ENCODE data around the gene TMEM81.

Gene TMEM81

DNA sequence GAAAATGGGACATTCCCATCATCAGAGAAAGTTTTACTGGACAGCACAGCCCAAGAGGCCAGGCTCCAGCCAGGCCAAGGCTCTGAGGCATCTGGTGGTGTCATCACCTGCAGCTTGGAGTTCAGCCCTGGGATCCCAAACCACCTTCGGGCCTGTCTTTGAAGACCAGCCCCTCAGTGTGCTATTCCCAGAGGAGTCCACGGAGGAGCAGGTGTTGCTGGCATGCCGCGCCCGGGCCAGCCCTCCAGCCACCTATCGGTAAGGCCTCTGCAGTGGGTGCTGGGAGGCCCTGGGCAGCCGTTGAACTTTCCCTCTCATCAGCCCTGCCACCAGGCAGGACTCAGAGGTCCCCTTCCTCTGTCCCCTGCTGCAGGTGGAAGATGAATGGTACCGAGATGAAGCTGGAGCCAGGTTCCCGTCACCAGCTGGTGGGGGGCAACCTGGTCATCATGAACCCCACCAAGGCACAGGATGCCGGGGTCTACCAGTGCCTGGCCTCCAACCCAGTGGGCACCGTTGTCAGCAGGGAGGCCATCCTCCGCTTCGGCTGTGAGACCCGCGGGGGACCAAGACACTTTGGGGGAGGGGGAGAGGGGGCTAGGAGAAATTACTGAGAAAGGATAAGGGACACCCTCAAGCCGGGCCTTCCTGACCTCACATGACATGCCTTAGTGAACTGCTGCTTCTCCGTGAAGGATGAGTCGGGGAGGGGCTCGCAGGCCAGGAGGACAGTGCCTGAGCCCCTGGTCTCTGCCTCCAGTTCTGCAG is 26.3 kb downstream of the TMEM81 start:
- no peak for DNase-seq

DNA sequence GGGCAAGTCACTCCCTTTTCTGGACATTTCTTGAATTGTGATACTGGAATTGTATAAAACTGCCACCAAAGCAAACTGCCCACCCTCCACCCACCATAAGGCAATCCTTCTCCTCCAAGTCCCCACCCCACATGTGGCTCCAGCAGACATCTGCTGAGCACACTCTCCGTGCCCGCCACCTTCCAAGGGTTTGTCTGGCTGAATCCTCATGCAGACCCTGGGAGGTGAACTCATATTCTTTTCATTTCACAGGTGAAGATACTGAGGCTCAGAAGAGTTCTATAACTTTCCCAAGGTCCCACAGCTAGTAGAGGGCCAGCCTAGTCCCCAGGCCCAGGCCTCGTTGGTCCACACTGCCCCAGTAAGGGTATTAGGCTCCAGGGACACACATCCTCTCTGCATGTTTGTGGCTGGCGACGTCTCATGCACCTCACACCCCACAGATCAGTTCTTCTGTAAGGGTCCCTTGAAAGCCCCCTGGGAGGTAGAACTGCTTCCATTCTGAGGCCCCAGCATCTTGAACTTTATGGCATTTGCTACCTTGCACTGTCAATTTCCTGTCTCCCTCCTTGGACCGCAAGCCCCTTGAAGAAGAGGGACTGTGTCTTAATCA is 27.2 kb downstream of the TMEM81 start:
- DNase-seq = no peak

DNA sequence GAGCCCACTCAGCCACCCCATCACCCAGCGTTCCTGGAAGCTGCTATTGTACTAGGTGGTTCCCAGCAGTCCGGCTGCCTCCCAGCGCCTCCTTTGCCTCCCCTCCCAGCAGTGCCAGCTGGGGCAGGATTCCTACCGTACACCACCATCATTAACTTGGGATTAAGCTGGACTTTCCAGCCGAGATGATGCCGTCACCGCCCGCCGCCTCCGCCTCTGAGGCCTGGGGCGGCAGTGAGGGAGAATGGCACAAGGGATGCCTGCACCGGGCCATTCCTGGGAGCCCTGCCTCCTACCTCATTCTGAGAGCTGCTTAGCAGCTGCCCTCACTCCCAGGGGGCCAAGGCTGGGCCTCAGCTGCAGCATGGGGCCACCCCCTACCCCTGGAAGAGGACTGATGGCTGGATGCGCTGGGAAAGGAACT is 28.1 kb downstream of the TMEM81 start:
- no peak for DNase-seq

DNA sequence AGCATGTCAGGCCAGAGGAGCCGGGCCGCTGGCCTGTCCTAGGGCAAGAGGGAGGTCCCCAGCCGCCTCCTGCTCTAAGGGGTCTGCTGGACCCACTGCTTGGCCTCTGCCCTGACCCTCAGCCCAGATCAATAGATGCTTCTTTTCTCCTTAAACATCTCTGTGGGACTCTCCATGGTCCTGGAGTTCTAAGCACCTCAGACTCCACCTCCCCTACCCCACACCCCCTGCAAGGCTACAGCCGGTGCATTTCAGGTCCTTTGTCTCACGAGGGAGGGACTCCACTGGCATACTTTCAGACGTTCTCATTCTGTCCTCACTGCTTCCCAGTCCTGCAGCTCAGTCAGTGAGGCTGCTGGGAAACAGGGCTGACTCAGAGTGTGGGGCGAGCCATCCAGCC is 30.2 kb downstream of the TMEM81 start:
- DNase-seq = no peak

DNA sequence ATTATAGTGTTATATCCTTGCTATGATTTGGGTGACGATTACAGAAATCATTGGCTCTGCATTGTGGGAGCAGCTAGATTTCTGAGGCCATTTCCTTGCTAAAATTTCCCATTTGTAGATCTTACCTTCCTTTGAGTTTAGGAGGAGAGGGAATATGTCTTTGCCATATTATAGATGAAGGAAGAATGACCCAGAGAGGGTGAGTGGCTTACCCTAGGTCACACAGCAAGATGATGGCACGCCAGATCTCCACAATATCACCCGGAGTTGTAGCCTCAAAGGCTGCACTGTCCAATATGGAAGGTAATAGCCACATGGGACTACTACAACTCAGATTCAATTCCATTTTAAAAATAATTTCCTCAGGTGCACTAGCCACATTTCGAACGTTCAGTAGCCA is 31.0 kb downstream of the TMEM81 start:
- no peak for DNase-seq

DNA sequence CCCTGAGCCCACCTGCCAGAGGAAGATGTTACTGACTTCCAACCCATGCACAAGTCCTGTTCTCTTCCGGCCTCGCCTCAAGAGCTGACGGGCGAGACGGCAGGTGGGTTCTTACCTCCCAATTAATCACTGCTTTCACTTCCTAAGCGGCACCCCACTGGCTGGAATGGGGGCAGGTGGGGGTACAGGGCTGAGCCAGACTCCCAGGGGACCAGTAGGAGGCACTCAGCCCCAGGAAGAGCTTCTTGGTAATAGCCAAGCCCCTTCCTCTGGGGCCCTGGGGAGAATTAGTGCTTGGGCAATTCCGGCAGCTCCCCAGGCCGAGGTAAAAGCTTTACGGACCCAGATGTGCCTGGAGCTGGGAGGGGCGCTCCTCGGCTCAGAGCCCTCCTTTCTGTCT is 31.6 kb downstream of the TMEM81 start:
- DNase-seq = no peak

DNA sequence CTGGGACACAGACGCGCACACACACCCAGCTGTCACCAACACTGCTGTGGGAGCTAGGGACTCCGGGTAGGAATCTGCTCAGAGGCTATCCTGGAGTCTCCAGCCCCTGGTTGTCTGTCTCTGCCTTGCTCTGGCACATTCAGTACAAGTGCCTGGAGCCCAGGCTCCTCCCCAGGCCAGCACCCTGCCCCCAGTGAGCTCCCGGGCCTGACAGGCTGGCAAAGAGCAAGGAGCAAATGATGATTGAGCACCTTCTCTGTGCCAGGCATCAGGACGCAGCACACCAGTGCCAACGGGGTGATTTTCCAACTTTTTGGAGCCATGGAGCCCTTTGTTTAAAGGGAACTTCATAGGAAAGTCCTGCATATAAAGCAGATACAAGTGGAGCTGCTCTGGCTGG is 34.8 kb downstream of the TMEM81 start:
- no peak for DNase-seq

DNA sequence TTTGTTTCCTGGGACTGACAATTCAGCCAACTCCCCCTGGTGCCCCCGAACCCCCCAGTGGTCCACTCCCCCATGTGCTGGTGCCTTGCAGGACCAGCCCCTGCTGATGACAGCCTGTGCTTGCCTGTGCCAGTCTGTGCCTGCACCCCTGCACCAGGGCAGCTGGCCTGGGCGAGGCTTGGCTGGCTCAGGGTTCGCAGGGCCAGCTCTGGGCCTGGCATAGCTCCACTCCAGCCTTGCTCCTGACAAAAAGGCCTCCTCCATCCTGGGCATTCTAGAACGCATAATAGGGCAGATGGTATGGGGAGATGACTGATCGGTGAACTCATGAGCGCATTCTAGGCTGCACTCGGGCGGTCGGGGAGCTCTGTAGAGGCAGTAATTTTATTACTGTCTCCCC is 35.9 kb downstream of the TMEM81 start:
- no peak for DNase-seq

DNA sequence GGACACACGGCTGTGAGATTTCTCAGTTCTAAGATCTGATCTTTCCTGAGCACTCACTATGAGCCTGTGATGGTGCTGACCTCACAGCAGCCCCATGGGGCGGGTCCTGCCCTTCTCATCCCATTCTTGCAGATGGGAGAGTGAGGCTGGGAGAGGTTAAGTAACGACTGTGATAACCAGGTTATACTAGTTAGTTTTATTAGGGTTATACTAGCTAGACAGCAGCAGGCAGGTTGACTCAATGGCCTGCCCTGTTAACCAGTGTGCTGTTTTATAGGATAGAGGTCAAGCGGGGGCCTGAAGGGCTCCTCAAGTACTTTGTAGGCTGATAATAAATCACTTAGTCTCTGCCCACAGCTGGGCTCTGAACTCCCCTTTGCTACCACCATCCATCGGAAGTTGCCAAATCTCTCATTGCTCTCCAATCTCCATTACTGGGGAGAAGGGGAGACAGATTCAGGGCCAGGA is 36.5 kb downstream of the TMEM81 start:
- DNase-seq = no peak

DNA sequence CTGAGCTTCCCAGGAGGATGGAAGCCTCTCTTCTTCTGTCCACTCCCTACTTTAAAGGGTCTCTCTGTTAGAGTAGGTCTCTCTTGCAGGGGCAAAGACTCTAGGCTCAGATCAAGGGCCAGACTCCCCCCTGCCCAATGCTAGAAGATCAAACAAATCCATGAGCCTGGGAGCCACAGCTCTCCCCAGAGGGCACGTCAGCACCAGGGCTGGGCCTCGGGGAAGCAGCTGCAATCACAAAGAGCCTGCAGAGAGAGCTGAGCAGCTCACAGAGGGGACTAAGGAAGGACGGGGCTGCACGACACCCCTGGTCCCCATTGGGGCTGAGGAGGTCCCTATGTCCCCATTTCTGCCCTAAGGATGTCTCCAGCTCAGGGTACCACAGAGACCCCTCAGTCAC is 37.4 kb downstream of the TMEM81 start:
- no peak for DNase-seq

DNA sequence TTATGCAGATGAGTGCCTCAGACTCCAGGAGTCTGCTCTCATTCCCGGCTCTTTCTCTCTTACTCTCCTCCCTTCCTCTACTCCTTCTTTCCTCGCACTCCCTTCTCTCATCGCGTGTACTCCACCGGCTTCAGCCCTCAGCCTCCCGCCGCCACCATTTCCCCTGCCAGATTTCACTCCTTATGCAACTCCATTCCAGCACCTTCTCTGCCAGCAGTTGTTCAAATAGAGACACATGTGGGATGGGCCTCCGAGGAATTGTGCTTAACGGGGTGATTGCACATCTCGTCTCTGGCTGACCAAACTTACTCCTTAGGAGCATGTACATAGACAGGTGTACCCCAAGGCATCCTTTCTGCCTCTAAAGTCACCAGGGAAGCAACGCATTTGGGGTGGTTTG is 39.1 kb downstream of the TMEM81 start:
- no peak for DNase-seq

DNA sequence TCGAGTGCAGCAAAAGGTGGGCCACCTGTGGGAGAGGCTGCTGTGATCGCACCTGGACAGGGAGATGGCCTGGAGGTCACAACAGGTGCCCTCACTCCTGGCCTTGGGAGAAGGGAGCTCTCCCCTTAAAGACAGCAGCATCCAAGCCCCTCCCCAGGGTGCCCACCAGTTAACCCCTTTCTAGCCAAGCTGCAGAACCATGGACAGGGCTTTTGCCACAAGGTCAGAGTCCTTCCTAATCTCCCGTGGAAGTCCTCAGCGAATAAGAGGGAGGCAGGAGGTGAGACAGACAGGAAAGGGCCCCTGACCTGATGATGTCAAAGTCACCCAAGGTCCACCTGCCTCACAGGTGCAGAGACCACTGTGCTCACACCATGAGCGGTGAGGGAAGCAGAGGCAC is 39.5 kb downstream of the TMEM81 start:
- no peak for DNase-seq

DNA sequence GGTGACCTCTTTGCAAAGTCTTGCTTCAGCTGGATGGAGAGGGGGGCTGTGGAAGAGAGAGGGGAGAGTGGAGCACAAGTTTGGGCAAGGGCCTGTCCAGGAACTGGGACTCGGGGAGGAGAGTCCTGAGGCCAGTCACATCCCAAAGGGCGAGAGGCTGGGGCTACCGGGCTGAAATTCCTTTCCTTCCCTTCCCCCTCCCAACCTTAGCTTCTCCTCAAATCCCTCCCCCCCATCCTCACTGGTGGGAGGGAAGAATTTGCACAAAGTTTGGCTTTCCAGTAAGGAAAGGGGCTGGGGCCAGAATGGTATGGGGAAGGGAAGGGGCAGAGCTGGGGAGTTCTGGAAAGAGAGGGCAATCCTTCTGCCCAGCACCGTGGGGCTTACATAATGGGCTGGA is 40.4 kb downstream of the TMEM81 start:
- no peak for DNase-seq

DNA sequence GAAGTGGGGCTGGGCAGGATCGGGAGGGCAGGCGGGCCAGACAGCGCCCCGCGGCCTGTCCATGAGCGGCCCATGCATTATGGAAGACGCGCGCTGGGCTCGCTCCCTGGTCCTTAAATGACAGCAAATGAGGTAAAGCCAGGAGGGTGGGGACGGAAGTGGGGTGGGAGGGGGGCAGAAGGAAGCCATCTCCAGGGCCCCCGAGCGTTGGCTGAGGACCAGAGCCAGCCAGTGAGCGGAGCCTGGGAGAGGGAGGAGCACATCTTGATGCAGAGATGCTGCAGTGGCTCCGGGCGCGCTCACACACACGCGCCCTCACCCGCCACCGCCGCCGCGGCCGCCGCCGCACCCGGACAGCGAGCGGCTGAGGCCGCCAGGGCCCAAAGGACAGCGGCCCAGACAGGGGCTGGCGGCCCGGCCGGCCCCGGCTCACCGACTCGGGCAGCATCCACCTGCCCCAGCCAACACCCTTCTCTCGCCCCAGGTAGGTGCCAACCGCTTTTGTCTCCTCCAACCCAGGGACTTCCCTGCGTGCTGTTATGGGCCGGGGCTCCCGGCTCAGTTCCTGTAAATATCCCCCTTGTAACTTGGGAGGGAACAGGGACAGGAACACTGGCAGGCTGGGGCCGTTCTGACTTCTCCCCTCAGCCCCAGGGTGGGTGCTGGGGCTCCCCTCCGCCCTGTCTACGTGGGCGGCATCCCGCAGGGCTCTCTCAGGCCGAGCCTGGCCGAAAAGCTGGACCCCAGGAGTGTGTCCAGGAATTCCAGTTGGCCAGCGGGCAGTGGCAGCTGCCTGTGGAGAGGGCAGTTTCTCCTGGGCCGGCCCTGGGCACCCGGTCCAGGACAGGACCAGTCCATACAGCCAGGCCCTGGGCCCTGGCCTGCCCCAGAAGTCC is 41.1 kb downstream of the TMEM81 start, which contains the start of gene CNTN2:
Gene CNTN2 (plus strand): TSS at position 302 of the 896 bp plus-strand sequence. CDS start 9,974 bp downstream, outside the sequence.
- no peak for DNase-seq

DNA sequence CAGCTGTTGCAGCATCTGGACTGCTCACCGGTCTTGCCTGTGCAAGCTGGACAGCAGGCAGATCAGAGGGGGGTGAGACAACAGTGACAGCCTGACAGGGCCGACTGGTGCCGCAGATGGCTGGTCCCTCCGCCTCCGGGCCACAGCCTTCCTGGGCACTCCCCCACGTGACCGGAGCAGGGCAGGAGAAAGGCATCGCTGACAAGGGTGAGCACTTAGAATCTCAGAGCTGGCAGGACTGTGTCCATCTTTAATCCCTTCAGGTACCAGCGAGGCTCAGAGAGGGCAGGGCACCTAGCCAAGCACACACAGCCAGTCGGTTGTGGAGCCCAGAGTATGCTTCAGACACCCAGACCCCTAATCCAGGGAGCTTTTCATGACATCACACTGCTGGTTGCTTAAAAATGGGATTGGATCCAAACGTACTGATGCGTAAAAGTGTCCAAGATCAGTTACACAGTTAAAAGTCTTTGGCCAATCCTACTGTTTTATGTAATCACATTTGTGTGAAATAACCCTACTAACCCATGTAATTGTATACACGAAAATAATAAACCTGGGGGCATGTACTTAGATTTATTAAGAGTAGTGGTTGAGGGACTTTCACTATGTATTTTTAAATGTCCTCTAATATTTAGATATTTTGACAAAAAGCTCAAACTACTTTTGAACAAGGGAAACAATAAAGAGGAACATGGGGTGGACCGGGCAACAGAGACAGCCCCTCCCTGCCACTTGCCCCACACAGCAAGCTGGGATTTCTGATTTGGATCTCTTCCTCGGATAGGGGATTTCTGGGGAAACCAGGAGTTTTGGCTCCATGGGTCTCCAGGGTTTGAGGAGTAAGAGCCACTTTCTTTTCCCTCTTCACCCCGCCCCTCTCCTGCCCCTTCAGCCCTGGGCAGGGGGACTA is 42.0 kb downstream of the TMEM81 start:
- DNase-seq = no peak

DNA sequence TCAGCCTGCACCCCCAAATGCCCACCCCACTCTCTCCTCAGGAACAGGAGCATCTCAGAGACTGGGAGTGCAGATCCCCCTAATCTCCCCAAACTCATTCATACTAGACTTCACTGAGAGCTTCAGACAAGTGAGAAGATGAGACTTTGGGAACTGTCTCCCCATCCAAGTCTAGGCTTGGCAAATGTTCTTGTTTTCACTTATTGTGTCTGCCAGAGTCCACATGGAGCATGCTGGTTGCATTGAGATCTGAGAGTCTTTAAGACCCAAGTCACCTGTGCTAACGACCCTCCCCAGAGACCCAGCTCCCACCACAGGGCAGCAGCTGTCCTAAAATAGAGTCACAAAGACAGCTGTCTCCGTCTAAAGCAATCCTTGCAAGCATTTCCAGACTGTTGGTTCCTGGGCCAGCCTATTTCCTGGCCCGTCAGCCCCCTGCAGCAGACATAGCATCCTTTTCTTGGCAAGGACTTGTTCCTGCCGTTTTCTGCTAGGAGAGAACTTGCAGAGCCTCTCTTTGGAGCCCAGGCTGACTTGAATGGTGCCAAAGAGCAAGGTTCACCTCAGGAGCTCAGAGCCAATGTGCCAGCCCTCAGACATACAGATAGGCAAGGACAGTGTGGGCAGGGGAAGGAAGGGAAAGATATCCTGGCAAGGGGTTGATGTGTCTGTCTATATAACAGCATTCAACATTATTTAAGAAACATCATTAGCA is 43.1 kb downstream of the TMEM81 start:
- DNase-seq = no peak

DNA sequence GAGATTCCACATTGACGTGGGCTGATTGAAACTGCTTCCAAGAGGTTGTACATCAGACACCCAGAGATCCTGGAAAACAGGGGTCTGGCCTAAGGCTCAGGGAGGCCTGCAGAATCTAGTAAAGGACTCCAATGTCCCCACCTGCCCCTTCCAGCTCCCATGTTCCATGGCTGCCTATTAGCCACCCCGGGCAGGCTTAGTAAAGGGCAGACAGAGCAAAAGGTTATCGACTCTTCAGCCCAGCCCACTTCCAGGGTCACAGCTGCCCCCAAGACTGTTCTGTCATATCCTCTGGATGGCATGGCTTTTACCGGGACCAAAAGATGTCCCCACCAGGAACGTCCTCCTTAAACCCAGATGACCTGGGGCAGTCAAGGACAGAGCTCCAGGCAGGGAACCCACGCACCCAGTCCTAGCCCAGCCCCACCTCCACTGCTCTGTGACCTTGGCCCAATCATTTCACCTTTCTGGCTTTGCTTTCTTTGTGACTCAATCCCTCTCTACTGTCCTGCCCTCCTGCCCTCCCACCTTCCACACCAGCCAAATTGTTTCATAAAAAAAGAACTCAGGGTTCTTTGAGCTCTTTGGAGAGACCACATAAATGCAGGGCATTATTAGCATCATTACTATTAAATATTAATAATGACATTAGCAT is 46.0 kb downstream of the TMEM81 start:
- DNase-seq = no peak

DNA sequence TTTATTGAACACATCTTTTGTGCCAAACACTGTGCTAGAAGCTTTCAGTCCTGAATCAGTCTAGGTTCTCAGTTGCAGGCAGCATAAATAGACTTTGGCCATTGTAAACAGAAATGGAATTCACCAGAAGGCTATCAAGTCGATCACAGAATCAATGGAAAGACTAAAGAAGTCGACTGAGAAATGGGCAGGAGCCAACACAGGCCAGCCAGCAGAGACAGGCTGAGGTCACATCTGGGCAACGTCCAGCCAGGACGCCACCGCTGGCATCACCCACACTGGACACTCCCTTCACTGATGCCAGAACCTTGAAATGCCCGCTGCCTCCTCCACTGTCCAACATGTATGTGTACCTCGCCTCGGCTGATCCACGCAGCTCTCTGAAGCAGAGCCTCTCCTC is 46.7 kb downstream of the TMEM81 start:
- DNase-seq = no peak
